COLO668 (cell line): ENCODE measurements around the gene MROH7.

ENCODE experiments used
- DNase-seq: peaks from one replicate; lab custom pipeline; 2025; ENCODE audit not compliant: unreplicated experiment; lab: John Stamatoyannopoulos, UW

Gene MROH7

GRCh38 chr1:54694771-54695170, 53.2 kb downstream of the MROH7 start:
- DNase-seq, result no peak

- DNase-seq, result no peak
Measured at GRCh38 chr1:54695221-54695620, 53.6 kb downstream of the MROH7 start.

GRCh38 chr1:54695764-54696163, 54.2 kb downstream of the MROH7 start:
- DNase-seq, result no peak

GRCh38 chr1:54696262-54696661, 54.7 kb downstream of the MROH7 start:
- no peak for DNase-seq

GRCh38 chr1:54697896-54698295, 56.3 kb downstream of the MROH7 start:
- no peak for DNase-seq

- no peak for DNase-seq
Measured at GRCh38 chr1:54698346-54698745, 56.8 kb downstream of the MROH7 start.

GRCh38 chr1:54699936-54700525, 58.4 kb downstream of the MROH7 start:
- no peak for DNase-seq

GRCh38 chr1:54701066-54701465, 59.5 kb downstream of the MROH7 start:
- no peak for DNase-seq

GRCh38 chr1:54701996-54702395, 60.4 kb downstream of the MROH7 start:
- no peak for DNase-seq

- no peak for DNase-seq
Measured at GRCh38 chr1:54703471-54703870, 61.9 kb downstream of the MROH7 start.

GRCh38 chr1:54705153-54705552, 63.6 kb downstream of the MROH7 start:
- DNase-seq, result no peak

GRCh38 chr1:54706419-54706818, 64.8 kb downstream of the MROH7 start:
- no peak for DNase-seq

GRCh38 chr1:54708385-54708784, 66.8 kb downstream of the MROH7 start:
- DNase-seq, result no peak

GRCh38 chr1:54709547-54710292, 68.1 kb downstream of the MROH7 start:
- no peak for DNase-seq

- no peak for DNase-seq
Measured at GRCh38 chr1:54710434-54710833, 68.8 kb downstream of the MROH7 start.

- no peak for DNase-seq
Measured at GRCh38 chr1:54710841-54711240, 69.3 kb downstream of the MROH7 start.

- DNase-seq, result no peak
Measured at GRCh38 chr1:54711536-54711935, 70.0 kb downstream of the MROH7 start.

- no peak for DNase-seq
Measured at GRCh38 chr1:54714881-54715492, 73.4 kb downstream of the MROH7 start.

- DNase-seq, result peak; percentile 97
Measured at GRCh38 chr1:54715493-54716298, 74.1 kb downstream of the MROH7 start, which contains the start of gene TTC4. TTC4 (plus strand) TSS chr1:54715861; CDS start chr1:54715909, 48 bp downstream.

GRCh38 chr1:54716299-54717047, 74.9 kb downstream of the MROH7 start:
- no peak for DNase-seq

- no peak for DNase-seq
Measured at GRCh38 chr1:54721719-54722118, 80.1 kb downstream of the MROH7 start.
